GM21723 (cell line): ENCODE data around the gene LCN10.
"Not testable (repeated sequence)": the region's sequence is repeated elsewhere in the genome, so short reads cannot be mapped to it uniquely, and the experiment has no call there.

Experiments
- ATAC-seq: cut with Tn5 transposase; IDR thresholded peaks from one replicate; pipeline ENCODE4 v1.9.1; 2021; ENCODE audit warnings: mild to moderate bottlenecking, moderate library complexity; ENCODE audit not compliant: unreplicated experiment

Gene LCN10

DNA sequence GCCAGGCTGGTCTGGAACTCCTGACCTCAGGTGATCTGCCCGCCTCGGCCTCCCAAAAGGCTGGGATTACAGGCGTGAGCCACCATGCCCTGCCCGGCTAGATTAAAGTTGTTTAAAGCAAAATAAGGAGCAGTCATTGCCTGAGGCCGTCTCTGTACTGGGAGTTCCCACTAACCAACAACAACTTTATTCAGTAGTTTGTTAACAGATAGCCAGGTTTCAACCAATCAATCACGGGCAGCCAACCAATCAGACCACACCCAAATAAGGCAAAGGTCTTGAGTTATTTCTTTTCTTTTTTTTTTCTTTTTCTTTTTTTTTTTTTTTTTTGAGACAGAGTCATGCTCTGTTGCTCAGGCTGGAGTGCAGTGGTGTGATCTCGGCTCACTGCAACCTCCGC is 38.0 kb downstream of the LCN10 start:
- ATAC-seq, result not testable (repeated sequence)

- ATAC-seq, result no peak
Observed at GRCh38 chr9:136703276-136703860, 39.4 kb downstream of the LCN10 start.

- ATAC-seq, result peak; percentile 8
Observed at GRCh38 chr9:136701668-136702053, 41.1 kb downstream of the LCN10 start.

DNA sequence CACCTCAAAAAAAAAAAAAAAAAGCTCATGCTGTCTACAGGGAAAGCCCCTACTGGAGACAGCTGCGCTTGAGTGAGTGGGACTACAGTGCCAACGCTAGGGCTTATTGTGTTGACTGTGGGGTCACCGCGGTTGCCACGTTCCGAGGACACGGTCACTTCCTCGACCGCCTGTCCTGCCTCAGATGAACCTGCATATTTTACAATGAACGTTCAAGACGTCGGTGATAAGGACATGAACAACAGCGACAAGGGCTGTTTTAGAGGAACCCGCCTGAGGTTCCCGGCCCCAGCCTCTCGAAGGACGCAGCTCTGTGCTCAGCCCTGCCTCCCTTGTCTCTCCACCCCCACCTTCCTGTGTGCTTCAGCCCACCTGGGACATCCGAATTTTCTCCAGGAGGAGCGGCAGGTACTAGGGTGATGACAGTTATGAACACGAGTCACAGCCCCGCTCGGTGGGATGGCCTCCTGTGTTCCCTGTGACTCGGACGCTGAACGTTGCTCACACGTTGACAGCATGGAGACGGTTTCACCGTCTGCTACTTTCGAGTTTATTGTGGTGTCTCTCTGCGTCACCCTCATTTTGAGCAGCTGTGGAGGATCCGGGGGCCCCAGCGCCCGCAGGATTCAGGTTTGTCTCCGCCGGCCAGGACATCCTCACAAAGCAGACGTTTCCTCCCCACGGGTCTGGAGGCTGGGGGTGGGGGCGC is 41.6 kb downstream of the LCN10 start:
- ATAC-seq, result peak; percentile 75

DNA sequence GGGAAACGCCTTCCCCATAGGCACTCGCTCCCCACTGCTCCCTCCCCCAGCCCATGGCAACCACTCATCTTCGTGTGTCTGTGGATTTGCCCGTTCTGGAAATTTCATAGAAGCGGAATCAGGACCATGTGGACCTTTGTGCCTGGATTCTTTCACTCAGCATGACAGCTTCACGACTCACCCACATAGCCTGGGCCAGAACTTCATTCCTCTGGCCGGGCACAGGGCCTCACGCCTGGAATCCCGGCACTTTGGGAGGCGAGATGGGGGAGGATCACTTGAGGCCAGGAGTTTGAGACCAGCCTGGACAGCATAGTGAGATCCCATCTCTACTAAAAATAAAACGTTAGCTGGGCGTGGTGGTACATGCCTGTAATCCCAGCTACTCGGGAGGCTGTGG is 42.4 kb downstream of the LCN10 start:
- ATAC-seq, result no peak

DNA sequence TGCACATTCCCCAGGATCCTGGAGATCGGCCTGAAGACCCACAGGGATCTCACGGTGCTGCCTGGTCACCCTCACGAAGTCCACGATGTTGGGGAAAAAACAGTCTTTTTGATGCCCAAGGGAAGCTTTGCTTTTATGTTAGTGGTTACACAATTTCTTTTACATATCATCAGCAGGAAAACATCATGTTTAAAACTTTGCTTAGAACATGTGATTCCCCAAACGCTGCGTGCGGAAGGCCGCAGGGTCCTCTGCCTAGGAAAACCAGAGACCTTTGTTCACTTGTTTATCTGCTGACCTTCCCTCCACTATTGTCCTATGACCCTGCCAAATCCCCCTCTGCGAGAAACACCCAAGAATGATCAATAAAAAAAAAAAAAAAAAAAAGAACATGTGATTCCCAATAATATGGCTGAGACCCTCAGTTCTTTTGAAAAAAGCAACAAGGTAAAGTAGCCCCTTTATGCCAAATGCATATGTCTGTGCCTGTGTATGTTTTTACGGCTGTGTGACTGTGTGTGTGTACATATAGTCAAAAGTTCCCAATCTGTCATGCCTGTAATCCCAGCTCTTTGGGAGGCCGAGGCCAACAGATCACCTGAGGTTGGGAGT is 44.0 kb downstream of the LCN10 start:
- ATAC-seq, result no peak

DNA sequence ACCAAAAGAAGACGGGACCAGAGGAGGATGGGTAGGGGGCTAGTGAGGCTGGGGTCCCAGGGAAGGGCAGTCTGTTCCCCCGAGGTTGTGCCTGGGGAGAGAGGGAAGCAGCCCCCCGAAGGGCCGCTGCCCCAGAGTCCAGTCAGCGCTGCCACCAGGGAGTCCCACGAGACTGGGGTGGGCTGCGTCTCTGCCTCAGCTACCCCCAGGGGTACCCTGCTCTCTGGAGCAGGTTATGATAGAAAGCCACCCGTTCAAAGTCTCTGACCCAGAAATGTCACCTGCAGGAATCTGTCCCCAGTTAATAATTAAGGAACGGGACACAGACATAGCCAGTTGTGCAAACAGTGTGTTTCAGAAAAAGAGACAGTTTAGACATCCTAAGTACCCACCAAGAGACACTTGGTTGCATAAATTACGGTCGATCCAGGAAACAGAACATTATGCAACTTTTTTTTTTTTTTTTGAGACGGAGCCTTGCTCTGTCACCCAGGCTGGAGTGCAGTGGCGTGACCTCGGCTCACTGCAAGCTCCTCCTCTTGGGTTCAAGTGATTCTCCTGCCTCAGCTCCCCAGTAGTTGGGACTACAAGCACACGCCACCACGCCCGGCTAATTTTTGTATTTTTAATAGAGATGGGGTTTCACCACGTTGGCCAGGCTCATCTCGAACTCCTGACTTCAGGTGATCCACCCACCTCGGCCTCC is 44.8 kb downstream of the LCN10 start:
- no peak for ATAC-seq

DNA sequence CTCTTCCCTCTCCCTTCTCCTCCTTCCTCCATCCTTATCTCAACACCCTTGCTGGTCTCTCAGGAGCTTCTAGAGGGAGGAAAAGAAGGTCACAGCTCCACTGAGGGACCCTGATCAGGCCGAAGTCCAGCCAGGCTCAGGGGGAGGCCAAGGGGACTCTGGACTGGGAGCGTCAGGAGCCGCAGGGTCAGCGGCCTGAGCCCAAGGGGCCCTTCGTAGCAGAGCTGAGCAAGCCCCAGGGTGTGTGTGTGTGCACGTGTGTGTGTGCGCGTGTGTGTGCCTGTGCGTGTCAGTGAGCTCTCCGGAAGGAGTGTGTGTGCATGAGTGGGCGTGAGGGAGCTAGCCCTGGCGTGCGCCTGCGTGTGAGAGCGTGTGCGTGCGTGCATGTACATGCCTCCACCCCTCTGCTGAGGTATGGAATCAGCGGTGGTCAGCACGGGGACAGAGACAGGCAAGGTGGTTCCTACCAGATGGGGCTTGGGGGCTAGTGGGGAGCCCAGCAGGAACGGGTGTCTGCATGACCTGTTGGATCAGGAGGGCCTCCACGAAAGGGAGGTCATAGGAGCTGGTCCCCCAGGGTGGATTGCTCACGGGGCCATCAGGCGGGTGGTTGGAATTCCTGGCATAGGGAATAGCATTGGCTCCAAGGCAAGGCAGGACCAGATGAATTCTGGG is 45.5 kb downstream of the LCN10 start:
- no peak for ATAC-seq

- no peak for ATAC-seq
Observed at GRCh38 chr9:136696502-136696901, 46.2 kb downstream of the LCN10 start.

GRCh38 chr9:136695955-136696354 is 46.8 kb downstream of the LCN10 start:
- no peak for ATAC-seq

GRCh38 chr9:136695435-136695895 is 47.3 kb downstream of the LCN10 start:
- no peak for ATAC-seq

- ATAC-seq, result no peak
Observed at GRCh38 chr9:136694872-136695247, 47.9 kb downstream of the LCN10 start.

- no peak for ATAC-seq
Observed at GRCh38 chr9:136694163-136694871, 48.4 kb downstream of the LCN10 start.

DNA sequence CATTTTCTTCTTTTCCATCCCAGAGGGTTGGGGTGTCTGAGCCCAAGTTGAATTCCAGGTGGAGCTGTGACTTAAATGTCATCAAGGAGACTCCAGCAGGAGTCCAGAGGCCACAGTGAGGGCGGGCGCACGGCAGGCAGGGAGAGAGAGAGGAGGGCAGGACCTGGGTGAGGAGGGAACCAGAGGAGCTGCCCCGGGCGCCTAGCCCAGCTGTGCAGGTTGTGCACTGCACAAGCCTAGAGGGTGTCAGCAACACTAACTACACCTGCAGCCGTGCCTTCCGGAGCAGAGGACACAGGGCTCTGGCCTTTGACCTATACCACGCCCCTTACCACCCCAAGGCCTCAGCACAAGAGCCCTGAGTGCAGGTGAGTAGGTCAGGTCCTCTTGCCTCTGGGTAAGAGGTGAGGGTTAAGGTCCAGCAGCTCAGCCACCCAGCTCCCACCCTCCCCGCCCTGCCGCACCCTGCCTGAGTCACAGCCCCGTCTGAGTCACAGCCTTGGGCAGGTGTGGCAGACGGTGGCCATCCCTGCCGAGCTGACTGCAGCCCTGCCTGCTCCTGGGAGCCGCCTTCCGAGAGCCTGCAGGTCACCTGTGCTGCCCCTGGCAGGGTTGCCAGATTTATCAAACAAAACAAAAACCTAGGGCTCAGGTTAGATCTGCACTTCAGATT is 49.1 kb downstream of the LCN10 start:
- ATAC-seq, result no peak

GRCh38 chr9:136693135-136693489 is 49.6 kb downstream of the LCN10 start:
- ATAC-seq, result no peak

GRCh38 chr9:136692185-136693134 is 50.3 kb downstream of the LCN10 start:
- ATAC-seq, result no peak

DNA sequence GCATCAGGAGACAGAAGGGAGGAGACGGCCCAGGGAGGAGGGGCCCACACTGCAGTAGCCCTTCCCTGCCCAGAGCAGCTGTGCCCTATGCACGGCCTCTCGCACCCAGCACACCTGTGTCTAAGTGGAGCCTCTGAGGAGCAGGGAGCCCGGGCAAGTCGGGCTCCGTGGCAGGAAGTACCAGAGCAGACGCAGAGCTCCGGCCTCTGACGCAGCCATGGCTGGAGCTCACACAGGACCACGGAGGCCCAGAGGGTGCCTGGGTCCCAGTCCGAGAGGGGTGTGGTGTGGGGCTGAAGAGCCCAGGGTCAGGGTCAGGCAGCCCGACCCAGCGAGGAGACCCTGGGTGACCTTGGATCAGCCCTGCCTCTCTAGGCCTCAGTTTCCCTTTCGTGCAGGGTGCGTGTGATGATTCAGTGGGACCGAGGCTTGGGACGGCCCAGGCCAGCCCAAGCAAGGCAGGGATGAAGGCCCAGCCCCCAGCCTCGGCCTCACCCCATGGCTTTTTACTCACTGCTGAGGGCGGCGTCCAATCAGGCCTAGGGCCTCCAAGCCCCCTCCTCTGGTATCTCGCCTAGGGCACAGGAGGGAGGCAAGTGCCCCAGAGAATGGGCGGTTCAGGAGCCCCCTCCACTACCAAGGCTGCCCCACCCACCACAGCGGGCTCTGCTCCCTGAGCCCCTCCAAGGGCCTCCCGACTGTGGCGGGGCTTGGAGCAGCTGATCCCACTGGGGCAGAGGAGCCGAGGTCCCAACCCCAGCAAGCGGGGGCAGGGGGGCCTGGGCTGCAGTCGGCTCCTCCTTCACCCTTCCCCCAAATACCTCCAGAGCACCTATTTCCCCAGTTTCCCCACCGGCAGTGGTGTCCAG is 51.2 kb downstream of the LCN10 start:
- no peak for ATAC-seq

- no peak for ATAC-seq
Observed at GRCh38 chr9:136690806-136691261, 51.9 kb downstream of the LCN10 start.
